Measurements from ENCODE around the gene C4A.
"Not testable (repeated sequence)": the region's sequence is repeated elsewhere in the genome, so short reads cannot be mapped to it uniquely, and the experiment has no call there.

GRCh38 chr6:32038878-32039277 is 57.0 kb downstream of the C4A start:
- not testable (repeated sequence) for TF ChIP-seq CTCF, POLR2A, EP300 (IDR thresholded peaks at IDR 0.05)
